Measurements from ENCODE around the gene DEAF1. TPM values are rescaled to one million over a fixed set of nuclear protein-coding genes. Genes with fewer than 3 reads are reported as not detected.

The DEAF1 gene
- total RNA-seq, 2 experiments from 2014 or later = 68.4 to 79.6 TPM

DNA sequence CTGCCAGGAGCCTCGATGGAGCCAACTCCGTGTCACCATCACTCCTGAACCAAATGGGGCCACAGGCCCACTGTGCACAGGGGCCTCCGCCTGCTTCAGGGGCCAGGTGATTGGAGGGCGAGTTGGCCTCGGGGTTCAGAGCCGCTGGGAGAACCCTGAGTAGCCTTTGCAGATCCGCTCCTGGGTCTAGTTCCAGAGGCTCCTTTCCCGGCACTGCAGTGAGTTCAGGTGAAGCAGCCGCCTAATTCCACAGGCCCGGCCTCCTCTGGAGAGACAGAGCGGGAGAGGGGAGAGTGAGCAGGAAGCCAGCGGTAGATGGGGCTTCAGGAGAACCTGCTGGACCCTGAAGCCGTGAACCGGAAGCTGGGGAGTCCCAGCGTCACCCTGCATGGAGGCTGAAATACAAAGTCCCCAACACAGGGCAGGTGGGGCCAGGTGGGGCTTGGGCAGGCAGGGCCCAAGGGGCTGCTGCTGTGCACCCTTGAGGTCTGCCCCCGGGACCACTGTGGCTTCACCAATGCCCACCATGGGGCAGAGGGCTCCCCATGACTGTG, 35.4 kb downstream of the DEAF1 start:
- no peak for ATAC-seq (ENCODE audit: poor library complexity)
- no peak overlapping the region for H3K4me3 Mint-ChIP-seq
- POLR2A ChIA-PET = no interaction called here
- H3K27ac ChIP-seq (ENCODE audit: low read depth in 1 of 2, low read length in 2 of 2) = no peak overlapping the region
- CTCF ChIA-PET = no interaction called here
- H3K27me3 ChIP-seq (ENCODE audit: control insufficient read depth in 1 of 2, insufficient read depth in 2 of 2, low read length in 2 of 2) = no peaks in the 10 kb centered on the region
- no peaks in the 10 kb centered on the region for H3K4me1 ChIP-seq (ENCODE audit: insufficient read depth, low read length)
- H3K36me3 Mint-ChIP-seq (ENCODE audit: low read depth) = peaks cover 17% of the 10 kb centered on the region
- no peak overlapping the region for H3K4me3 ChIP-seq (ENCODE audit: low read length)
- H3K27ac Mint-ChIP-seq = no peak overlapping the region
- intact Hi-C loops (cut with DNase I, micrococcal nuclease) = no loop called here
- peaks cover 42% of the 10 kb centered on the region for H3K36me3 ChIP-seq (ENCODE audit: insufficient read depth, low read length)
- no peak for DNase-seq
- no peaks in the 10 kb centered on the region for H3K9me3 Mint-ChIP-seq
- H3K9me3 ChIP-seq (ENCODE audit: control insufficient read depth in 1 of 2, insufficient read depth in 1 of 2, low read length in 2 of 2) = no peaks in the 10 kb centered on the region
- TF ChIP-seq, protein P1, sequence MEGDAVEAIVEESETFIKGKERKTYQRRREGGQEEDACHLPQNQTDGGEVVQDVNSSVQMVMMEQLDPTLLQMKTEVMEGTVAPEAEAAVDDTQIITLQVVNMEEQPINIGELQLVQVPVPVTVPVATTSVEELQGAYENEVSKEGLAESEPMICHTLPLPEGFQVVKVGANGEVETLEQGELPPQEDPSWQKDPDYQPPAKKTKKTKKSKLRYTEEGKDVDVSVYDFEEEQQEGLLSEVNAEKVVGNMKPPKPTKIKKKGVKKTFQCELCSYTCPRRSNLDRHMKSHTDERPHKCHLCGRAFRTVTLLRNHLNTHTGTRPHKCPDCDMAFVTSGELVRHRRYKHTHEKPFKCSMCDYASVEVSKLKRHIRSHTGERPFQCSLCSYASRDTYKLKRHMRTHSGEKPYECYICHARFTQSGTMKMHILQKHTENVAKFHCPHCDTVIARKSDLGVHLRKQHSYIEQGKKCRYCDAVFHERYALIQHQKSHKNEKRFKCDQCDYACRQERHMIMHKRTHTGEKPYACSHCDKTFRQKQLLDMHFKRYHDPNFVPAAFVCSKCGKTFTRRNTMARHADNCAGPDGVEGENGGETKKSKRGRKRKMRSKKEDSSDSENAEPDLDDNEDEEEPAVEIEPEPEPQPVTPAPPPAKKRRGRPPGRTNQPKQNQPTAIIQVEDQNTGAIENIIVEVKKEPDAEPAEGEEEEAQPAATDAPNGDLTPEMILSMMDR (IDR thresholded peaks at IDR 0.05) = no peak
- no peaks in the 10 kb centered on the region for H3K27me3 Mint-ChIP-seq
- H3K4me1 Mint-ChIP-seq (ENCODE audit: low read depth) = no peaks in the 10 kb centered on the region

DNA sequence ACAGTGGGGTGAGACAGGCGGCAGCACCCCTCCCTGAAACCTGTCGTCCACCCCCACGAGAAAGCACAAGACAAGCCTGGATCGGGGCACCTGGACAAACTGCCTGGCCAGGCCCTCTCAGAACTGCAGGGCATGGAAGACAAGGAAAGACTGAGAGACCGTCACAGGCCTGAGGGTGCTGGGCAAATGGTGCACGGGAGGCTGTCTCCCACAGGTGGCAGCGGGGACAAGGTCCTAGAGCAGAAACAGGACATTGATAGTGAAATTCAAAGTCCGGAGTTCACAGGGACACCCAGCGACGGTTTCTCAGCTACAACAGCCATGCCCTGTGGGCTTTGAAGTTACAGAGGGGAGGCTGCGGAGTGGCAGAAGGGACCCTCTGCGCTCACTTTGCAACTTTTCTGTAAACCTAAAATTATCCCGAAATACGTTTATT, 37.3 kb downstream of the DEAF1 start:
- peaks cover 20% of the 10 kb centered on the region for H3K36me3 Mint-ChIP-seq (ENCODE audit: low read depth)
- H3K4me1 Mint-ChIP-seq (ENCODE audit: low read depth) = no peaks in the 10 kb centered on the region
- Histone ChIP-seq H3K36me3 (ENCODE audit: insufficient read depth, low read length) (peaks cover 39% of the 10 kb centered on the region), H3K9me3 (ENCODE audit: control insufficient read depth in 1 of 2, insufficient read depth in 1 of 2, low read length in 2 of 2) (no peaks in the 10 kb centered on the region), H3K4me3 (ENCODE audit: low read length) (no peak overlapping the region), H3K27me3 (ENCODE audit: control insufficient read depth in 1 of 2, insufficient read depth in 2 of 2, low read length in 2 of 2) (no peaks in the 10 kb centered on the region), H3K27ac (ENCODE audit: low read depth in 1 of 2, low read length in 2 of 2) (no peak overlapping the region), H3K4me1 (ENCODE audit: insufficient read depth, low read length) (no peaks in the 10 kb centered on the region)
- TF ChIP-seq, protein P1 (IDR thresholded peaks at IDR 0.05) = no peak
- POLR2A ChIA-PET = interaction anchor here (1.0 kb wide), 1 partner anchor 38 kb away, joined by 3 read pairs; the partner anchor contains the start of genes DEAF1 and TMEM80
- ATAC-seq (ENCODE audit: poor library complexity) = no peak
- no peak overlapping the region for H3K4me3 Mint-ChIP-seq
- DNase-seq = no peak
- H3K9me3 Mint-ChIP-seq = no peaks in the 10 kb centered on the region
- no peaks in the 10 kb centered on the region for H3K27me3 Mint-ChIP-seq
- CTCF ChIA-PET = interaction anchor here (0.6 kb wide), 1 partner anchor 13 kb away, joined by 3 read pairs; no protein-coding TSS in a partner anchor
- H3K27ac Mint-ChIP-seq = no peak overlapping the region
- intact Hi-C loops (cut with DNase I, micrococcal nuclease) = no loop called here

DNA sequence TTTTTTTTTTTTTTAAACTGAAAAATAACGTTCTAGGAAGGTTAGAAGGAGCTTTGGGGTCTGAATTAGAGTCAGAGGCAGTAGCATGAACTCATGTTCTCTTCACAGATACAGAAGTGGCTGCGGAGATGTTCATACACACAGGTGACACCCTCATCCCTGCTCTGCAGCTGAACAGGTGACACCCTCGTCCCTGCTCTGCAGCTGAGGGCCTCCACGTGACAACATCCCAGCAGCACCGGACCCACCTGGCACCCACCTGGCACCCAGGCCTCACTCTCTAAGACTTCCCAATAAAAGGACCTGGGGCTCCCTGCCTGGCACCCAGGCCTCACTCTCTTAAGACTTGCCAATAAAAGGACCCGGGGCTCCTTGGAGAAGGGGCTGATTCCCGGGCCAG, 38.2 kb downstream of the DEAF1 start:
- CTCF ChIA-PET = interaction anchor here (1.1 kb wide), 1 partner anchor 44 kb away, joined by 3 read pairs; no protein-coding TSS in a partner anchor
- peaks cover 39% of the 10 kb centered on the region for H3K36me3 ChIP-seq (ENCODE audit: insufficient read depth, low read length)
- no peak for ATAC-seq (ENCODE audit: poor library complexity)

More for the DNA sequence above, 38.2 kb downstream of the DEAF1 start:
- H3K4me3 Mint-ChIP-seq = no peak overlapping the region
- H3K27me3 ChIP-seq (ENCODE audit: control insufficient read depth in 1 of 2, insufficient read depth in 2 of 2, low read length in 2 of 2) = no peaks in the 10 kb centered on the region
- H3K4me1 ChIP-seq (ENCODE audit: insufficient read depth, low read length) = no peaks in the 10 kb centered on the region
- H3K9me3 ChIP-seq (ENCODE audit: control insufficient read depth in 1 of 2, insufficient read depth in 1 of 2, low read length in 2 of 2) = no peaks in the 10 kb centered on the region
- H3K27me3 Mint-ChIP-seq = no peaks in the 10 kb centered on the region
- H3K36me3 Mint-ChIP-seq (ENCODE audit: low read depth) = peaks cover 22% of the 10 kb centered on the region
- no peak overlapping the region for H3K27ac ChIP-seq (ENCODE audit: low read depth in 1 of 2, low read length in 2 of 2)
- TF ChIP-seq, protein P1 (IDR thresholded peaks at IDR 0.05) = no peak
- no peak overlapping the region for H3K27ac Mint-ChIP-seq
- POLR2A ChIA-PET = interaction anchor here (1.0 kb wide), 1 partner anchor 38 kb away, joined by 3 read pairs; the partner anchor contains the start of genes DEAF1 and TMEM80
- no peaks in the 10 kb centered on the region for H3K9me3 Mint-ChIP-seq
- no peak for DNase-seq
- no peaks in the 10 kb centered on the region for H3K4me1 Mint-ChIP-seq (ENCODE audit: low read depth)
- H3K4me3 ChIP-seq (ENCODE audit: low read length) = no peak overlapping the region
- intact Hi-C loops (cut with DNase I, micrococcal nuclease) = no loop called here

Measured in CD4-positive, alpha-beta T cell (primary cell).